GM12872 (cell line): Measurements from ENCODE around the gene GGTA1.

Experiments
- TF ChIP-seq, protein P1 (sequence below): IDR thresholded peaks from 3 replicates; pipeline ENCODE4 v1.5.1; 2011; ENCODE audit warnings: low read depth, mild to moderate bottlenecking, low read length, moderate library complexity; ENCODE audit not compliant: insufficient read depth

GGTA1 gene

DNA sequence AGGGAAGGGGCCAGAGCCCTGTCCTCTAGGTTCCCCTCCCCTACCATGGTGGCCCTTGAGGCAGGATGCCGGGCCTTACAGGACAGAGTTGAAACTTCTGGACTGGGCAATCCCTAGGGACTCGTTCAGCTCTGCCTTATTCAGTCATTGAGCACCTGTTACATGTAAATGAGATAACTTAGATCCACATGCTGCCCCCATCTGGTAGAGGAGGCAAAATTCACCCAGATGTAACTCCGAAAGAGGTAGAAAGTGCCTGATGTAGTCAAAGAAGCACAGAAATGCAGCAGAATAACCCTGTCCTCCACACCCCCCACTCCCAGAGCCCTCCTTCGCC is 1.5 kb downstream of the GGTA1 start:
- TF ChIP-seq, protein P1, sequence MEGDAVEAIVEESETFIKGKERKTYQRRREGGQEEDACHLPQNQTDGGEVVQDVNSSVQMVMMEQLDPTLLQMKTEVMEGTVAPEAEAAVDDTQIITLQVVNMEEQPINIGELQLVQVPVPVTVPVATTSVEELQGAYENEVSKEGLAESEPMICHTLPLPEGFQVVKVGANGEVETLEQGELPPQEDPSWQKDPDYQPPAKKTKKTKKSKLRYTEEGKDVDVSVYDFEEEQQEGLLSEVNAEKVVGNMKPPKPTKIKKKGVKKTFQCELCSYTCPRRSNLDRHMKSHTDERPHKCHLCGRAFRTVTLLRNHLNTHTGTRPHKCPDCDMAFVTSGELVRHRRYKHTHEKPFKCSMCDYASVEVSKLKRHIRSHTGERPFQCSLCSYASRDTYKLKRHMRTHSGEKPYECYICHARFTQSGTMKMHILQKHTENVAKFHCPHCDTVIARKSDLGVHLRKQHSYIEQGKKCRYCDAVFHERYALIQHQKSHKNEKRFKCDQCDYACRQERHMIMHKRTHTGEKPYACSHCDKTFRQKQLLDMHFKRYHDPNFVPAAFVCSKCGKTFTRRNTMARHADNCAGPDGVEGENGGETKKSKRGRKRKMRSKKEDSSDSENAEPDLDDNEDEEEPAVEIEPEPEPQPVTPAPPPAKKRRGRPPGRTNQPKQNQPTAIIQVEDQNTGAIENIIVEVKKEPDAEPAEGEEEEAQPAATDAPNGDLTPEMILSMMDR: peak; percentile 76

DNA sequence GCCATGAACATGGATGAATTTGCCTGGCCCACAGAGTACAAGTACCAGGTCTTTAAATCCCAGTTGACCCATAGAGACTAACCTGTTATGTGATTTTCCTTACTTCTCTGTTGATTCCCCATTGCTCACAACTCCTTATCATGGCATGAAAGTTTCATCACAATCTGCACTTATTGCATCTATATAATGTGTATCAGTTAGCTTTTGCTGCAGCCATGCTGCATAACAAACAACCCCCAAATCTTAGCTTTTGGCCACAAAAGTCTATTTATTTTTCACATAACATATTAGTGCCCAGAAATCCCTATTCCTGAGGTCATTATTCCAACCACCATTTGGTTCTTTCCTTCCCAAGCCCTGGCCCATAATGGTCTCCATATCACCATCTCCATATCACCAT is 3.7 kb downstream of the GGTA1 start:
- TF ChIP-seq, protein P1: no peak

GRCh38 chr9:121494192-121494591 is 5.5 kb downstream of the GGTA1 start:
- TF ChIP-seq, protein P1: no peak

DNA sequence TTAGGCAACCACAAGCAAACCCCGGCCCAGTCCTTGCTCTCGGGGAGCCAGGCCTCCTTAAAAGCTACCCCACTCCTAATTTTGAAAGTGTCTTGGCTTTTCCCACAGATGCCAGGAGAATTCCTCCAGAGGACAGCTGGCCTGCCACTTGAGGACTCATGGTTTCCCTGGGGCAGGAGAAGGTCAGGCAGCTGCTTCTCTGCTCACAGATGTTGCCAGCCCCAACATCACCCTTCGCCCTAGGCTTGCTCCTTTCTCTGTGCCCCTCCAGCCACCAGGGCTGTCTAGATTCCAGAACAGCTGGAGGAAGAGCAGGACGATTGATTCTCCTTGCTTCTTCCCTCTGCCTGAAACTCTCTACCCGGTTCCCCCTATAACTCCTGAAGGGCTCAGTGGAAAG is 8.5 kb downstream of the GGTA1 start:
- TF ChIP-seq, protein P1: no peak

GRCh38 chr9:121489344-121489743 is 10.3 kb downstream of the GGTA1 start:
- TF ChIP-seq, protein P1: no peak

DNA sequence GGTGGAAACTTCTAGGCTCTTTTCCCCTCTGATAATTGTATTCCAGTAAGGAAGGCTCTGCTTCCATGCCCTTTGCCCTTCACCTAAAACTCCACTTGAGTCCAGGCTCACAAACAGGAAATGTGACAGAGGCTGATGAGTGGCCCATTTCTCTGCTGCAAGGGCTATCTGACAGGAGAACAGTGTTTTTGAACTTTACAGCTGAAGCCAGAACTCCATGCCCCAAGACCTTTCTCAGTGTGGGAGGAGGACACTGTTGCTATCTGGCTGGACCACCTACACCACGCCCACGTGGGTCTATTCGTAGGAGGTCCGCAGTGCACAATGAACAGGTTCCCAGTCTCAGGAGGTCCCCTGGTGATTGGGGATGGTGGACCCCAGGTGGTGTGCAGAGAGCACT is 13.6 kb downstream of the GGTA1 start:
- TF ChIP-seq, protein P1: no peak

DNA sequence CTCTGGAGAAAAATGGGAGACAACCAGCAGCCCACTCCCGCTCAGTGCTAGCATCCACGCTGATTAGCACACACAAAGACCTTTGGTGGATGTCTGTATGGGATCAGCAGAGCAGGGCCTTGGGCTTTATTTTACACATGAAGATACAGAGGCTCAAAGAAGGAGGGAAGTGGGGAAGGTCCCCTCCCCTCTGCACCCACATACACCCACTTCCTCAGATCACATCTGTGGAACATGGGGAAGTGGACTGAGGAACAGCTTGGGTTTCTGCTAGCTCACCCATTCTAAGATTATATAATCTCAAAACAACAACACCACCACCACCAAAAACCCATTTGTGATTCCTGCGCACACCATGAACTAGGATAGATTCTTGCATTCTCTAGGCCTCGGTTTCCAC is 14.0 kb downstream of the GGTA1 start:
- TF ChIP-seq, protein P1: no peak

DNA sequence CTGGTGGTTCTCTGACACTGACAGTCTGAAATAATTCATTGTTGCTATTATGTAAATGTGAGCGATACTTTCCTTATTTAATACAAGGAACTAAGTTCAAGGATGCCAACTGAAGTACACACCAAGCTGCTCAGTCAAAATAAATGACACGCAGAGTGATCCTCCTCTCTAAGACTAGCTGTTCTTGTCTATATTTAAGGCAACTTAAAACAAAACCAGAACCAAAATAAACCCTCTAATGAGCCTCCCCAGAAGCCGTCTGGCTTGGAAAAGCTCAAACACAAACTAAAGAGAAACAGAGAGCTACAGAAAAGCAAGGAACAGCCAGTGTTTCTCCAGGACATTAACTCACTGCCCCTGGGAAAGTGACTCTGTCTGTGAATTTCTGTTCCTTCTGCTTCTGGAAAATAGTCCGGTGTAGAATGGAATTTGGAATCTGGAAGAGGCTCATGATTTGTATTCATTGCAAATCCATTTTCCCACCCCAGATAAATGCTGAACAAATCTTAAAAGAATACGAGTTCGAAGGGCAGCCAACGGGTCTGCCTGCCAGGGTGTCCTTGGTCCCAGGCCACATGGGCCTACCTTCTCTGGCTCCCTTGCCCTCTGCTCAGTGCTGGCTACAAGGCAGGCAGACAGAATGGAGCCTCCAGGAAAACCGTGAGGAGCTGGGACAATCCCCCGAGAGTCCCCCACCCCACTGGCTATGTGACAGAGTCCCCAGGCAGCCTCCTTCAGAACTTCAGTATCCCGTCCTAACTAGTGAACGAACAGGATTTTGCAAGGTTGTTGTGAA is 14.8 kb downstream of the GGTA1 start:
- TF ChIP-seq, protein P1: no peak
